CD4-positive, alpha-beta memory T cell (primary cell): ENCODE measurements around the gene MMP28. TPM values are rescaled to one million over a fixed set of nuclear protein-coding genes. Genes with fewer than 3 reads are reported as not detected.
A peak's percentile ranks its signal among the peaks of the same experiment; 100 is the strongest.

Experiments
- CTCF ChIA-PET: fragments of 350-600 bp; sonication (Branson Sonifier 250); formaldehyde crosslinking; loops from one replicate; lab custom pipeline; 2021; ENCODE audit warnings: inconsistent platforms; ENCODE audit not compliant: partially characterized antibody; lab: Charles Lee
- POLR2A ChIA-PET: fragments of 350-600 bp; sonication (Branson Sonifier 250); formaldehyde crosslinking; loops from one replicate; lab custom pipeline; 2021; ENCODE audit not compliant: partially characterized antibody; lab: Charles Lee
- DNase-seq, 5 donors: peaks; one replicate each; pipeline versions ENCODE4 v3.0.0 to v3.0.0-alpha.2; 2020 to 2022; ENCODE audit warnings: mixed read lengths in 1 of 5
- H3K27ac ChIP-seq: one replicate; pipeline ENCODE4 v1.7.0; 2013; ENCODE audit warnings: low read depth, low read length
- H3K27me3 ChIP-seq: 2 replicates; pipeline ENCODE4 v1.7.0; 2013; ENCODE audit warnings: mild to moderate bottlenecking, low read length, moderate library complexity; ENCODE audit not compliant: insufficient read depth
- H3K36me3 ChIP-seq: 2 replicates; pipeline ENCODE4 v1.7.0; 2013; ENCODE audit warnings: mild to moderate bottlenecking, low read length, moderate library complexity; ENCODE audit not compliant: insufficient read depth
- H3K4me1 ChIP-seq: 2 replicates; pipeline ENCODE4 v1.7.0; 2013; ENCODE audit warnings: mild to moderate bottlenecking, low read length, moderate library complexity; ENCODE audit not compliant: insufficient read depth
- H3K4me3 ChIP-seq, 2 donors: one replicate each; pipeline ENCODE4 v1.7.0; 2013; ENCODE audit warnings: low read length in 2 of 2, mild to moderate bottlenecking in 1 of 2
- H3K9me3 ChIP-seq, 2 donors: one replicate each; pipeline ENCODE4 v1.7.0; 2013; ENCODE audit warnings: low read length in 2 of 2, control low read depth in 1 of 2; ENCODE audit not compliant: control insufficient read depth in 1 of 2
- H3K27ac Mint-ChIP-seq, 7 donors: one replicate each; pipeline ENCODE4 v1.8.0; 2020 to 2021; ENCODE audit warnings: mixed read lengths in 7 of 7, mild to moderate bottlenecking in 6 of 7, inconsistent platforms in 3 of 7, moderate library complexity in 3 of 7
- H3K27me3 Mint-ChIP-seq, 2 donors: one replicate each; pipeline ENCODE4 v1.8.0; 2020 to 2021; ENCODE audit warnings: mixed read lengths in 2 of 2
- H3K36me3 Mint-ChIP-seq, 2 donors: one replicate each; pipeline ENCODE4 v1.8.0; 2020 to 2021; ENCODE audit warnings: mixed read lengths in 2 of 2, inconsistent platforms in 1 of 2, mild to moderate bottlenecking in 1 of 2
- H3K4me1 Mint-ChIP-seq, 4 donors: one replicate each; pipeline ENCODE4 v1.8.0; 2020 to 2021; ENCODE audit warnings: mixed read lengths in 4 of 4, mild to moderate bottlenecking in 1 of 4
- H3K4me3 Mint-ChIP-seq, 8 donors: one replicate each; pipeline ENCODE4 v1.8.0; 2020 to 2021; ENCODE audit warnings: mixed read lengths in 8 of 8, mild to moderate bottlenecking in 7 of 8, moderate library complexity in 6 of 8, inconsistent platforms in 3 of 8
- H3K9me3 Mint-ChIP-seq, 8 donors: one replicate each; pipeline ENCODE4 v1.8.0; 2020 to 2021; ENCODE audit warnings: mixed read lengths in 8 of 8, mild to moderate bottlenecking in 5 of 8, inconsistent platforms in 3 of 8, moderate library complexity in 1 of 8
- intact Hi-C: fragments of 100-400 bp; cut with micrococcal nuclease; formaldehyde crosslinking; loops from one replicate; pipeline ENCODE4 v1.15.1; 2023
- polyA plus RNA-seq, 2 donors: library from polyadenylated mRNA; unstranded; fragments of 300-500 nt; fragmentation: Illumina TruSeq; gene quantifications; one replicate each; pipeline ENCODE4 v1.2.3, GENCODE V29; 2021
- total RNA-seq, 2 experiments: library from RNA; stranded (reverse); gene quantifications; one replicate each; pipeline ENCODE4 v1.2.3, GENCODE V29; 2021

MMP28 gene
- total and polyA plus RNA-seq, 4 experiments from 2014 or later: 0.23 to 0.96 (median 0.64) TPM; not detected in 1

DNA sequence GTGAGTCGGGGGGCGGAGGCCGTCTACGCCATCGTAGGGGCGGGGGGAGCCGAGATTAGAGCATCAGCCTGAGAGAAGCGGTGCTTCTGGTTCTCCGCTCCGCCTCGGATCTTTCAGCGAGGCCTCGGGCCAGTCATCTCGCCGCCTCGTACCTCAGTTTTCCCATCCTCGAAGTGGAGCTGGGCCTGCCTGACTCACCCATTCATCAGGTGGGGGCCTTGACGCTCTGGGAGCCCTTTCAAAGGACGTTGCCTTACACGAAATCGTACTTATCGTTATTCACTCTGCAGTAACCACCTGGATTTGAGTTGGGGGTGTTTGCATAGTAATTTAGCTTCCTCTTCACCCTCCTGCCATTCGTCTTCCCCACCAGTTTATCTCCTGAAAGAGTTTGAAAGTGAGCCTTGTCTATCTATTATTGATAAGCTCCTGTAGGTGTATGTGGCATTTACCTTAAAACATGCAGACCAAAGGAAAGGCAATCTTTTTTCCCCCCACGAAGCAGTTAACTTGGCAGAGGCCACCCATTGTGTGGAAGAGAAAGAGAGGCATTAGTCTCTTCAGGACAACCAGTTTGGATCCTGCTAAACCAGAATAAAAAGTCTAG is 14.5 kb upstream of the MMP28 start:
- intact Hi-C loops: loop anchor here (1.0 to 5.0 kb wide), 3 partner anchors 46 to 849 kb away; partner anchors contain the start of genes AP2B1, CCT6B and ZNF830
- no peaks in the 10 kb centered on the region for H3K9me3 Mint-ChIP-seq
- Histone ChIP-seq H3K36me3 (no peaks in the 10 kb centered on the region), H3K4me3 (peak overlapping the region; percentile 67 to 96), H3K27me3 (no peaks in the 10 kb centered on the region), H3K4me1 (peaks cover 54% of the 10 kb centered on the region), H3K27ac (peak overlapping the region; percentile 85), H3K9me3 (no peaks in the 10 kb centered on the region)
- POLR2A ChIA-PET: interaction anchor here (0.6 to 3.5 kb wide), 24 partner anchors 9 to 691 kb away, joined by 3 to 115 read pairs (median 5); partner anchors contain the start of genes MMP28, PEX12 and RAD51D
- peaks cover 5 to 24% of the 10 kb centered on the region in 2 donors for H3K36me3 Mint-ChIP-seq
- H3K27ac Mint-ChIP-seq: peak overlapping the region; percentile 93 to 99 (median 98)
- CTCF ChIA-PET: interaction anchor here (1.0 to 9.8 kb wide), 8 partner anchors 7 to 229 kb away, joined by 3 to 350 read pairs (median 6); partner anchors contain the start of gene C17orf50
- peak overlapping the region; percentile 95 to 98 (median 97) for H3K4me3 Mint-ChIP-seq
- no peak for DNase-seq
- H3K4me1 Mint-ChIP-seq: peaks cover 31 to 69% (median 50%) of the 10 kb centered on the region in 4 donors
- no peaks in the 10 kb centered on the region for H3K27me3 Mint-ChIP-seq

DNA sequence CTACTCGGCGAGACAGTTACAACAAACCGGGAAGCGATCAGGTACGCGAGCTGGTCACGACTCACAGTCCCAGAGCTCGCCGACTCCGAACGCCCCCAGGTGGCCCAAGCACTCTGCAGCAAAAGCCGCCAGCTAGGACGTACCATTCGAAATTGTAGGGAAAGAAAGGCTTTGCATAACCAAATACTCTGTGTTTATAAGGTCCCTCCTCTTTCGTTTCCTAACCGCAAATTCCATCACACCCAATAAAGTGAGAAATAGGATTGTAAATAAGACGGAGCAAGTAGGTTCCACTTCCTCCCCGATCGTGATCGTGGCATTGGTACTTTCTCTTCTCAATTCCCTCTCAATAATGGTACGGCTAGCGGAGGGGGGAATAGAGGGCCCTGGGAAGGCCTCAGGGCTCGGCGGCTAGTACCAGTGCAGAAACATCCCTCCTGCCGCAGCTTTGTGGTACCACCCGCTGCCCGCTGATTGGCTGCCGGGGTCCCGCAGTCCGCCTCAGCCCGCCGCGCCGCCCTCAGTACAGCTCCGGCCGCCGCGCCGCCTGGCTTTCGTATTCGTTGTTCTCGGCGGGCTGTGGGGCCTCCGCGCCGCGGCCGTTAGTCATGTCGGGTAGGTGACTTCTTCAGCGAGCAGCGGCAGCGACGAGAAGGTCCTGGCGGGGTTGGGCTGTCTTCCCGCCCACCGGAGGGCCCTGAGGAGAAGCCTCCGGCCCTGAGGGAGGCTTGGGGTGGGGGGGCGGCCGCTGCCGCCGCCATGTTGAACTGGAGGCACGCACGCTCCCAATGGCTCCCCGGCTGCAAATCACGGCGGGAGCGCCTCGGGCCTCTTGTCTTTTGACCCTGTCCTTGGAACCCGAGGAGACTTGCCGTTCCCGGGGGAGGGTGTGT is 13.8 kb upstream of the MMP28 start, which contains the start of gene TAF15:
Gene TAF15 (plus strand): TSS at position 523 of the 893 bp plus-strand sequence. CDS start 86 bp downstream, at position 609.
- Mint-ChIP-seq H3K4me1 (peaks cover 32 to 66% (median 48%) of the 10 kb centered on the region in 4 donors), H3K4me3 (peak within 1 kb of the TSS; percentile 95 to 98 (median 97)), H3K27me3 (no peaks in the 10 kb centered on the region), H3K27ac (peak within 1 kb of the TSS; percentile 93 to 99 (median 98)), H3K36me3 (peaks cover 5 to 24% of the 10 kb centered on the region in 2 donors), H3K9me3 (no peaks in the 10 kb centered on the region)
- intact Hi-C loops: loop anchor here (1.0 to 5.0 kb wide), 3 partner anchors 45 to 848 kb away; partner anchors contain the start of genes AP2B1, CCT6B and ZNF830
- Histone ChIP-seq H3K4me3 (peak within 1 kb of the TSS; percentile 67 to 96), H3K36me3 (no peaks in the 10 kb centered on the region), H3K9me3 (no peaks in the 10 kb centered on the region), H3K27ac (peak within 1 kb of the TSS; percentile 85), H3K4me1 (peaks cover 51% of the 10 kb centered on the region), H3K27me3 (no peaks in the 10 kb centered on the region)
- peak; percentile 96 to 99 (median 97) for DNase-seq
- POLR2A ChIA-PET: interaction anchor here (0.6 to 3.5 kb wide), 32 partner anchors 10 to 828 kb away, joined by 3 to 115 read pairs (median 5); partner anchors contain the start of genes MMP28, PEX12, RAD51D and SLFN5
- CTCF ChIA-PET: interaction anchor here (0.7 to 9.8 kb wide), 23 partner anchors 8 to 720 kb away, joined by 3 to 350 read pairs (median 4); partner anchors contain the start of genes C17orf50 and MMP28

DNA sequence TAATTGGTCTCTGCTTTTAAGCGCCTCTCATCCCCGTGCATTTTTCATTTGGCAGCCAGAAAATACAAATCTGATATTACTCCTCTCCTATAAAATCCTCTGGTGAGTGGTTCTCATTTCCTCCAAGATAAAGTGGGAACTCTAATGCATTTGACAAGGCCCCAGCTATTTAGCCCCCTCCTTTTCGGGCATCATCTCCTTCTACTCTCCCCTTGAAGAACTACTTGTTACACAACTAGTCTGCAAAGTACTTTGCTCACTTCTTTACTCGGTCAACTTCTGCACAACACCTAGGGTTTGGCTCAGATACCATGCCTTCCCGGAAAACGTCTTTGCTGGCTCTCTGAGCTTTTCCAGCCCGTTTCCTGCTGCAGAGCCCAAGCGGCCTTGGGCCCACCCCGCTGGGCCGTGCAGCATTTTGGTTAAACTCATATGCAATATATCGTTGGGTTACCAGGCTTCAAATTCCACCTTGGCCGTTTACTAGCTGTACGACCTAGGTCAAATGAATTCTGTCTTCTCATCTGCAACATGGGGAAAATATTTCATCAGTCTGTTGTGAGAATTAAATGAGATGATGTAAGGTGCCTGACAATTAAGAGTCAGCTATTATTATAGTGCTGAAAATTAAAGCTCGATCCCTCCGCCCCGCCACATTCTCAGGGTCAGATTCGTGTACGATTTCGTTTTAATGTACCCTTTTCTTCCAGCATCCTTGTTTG is 13.0 kb upstream of the MMP28 start:
- CTCF ChIA-PET: interaction anchor here (0.7 to 9.8 kb wide), 23 partner anchors 9 to 719 kb away, joined by 3 to 350 read pairs (median 4); partner anchors contain the start of genes C17orf50 and MMP28
- peak overlapping the region; percentile 95 to 98 (median 97) for H3K4me3 Mint-ChIP-seq
- intact Hi-C loops: loop anchor here (5.0 kb wide), 1 partner anchor 221 kb away; the partner anchor contains the start of gene AP2B1
- H3K27ac Mint-ChIP-seq: peak overlapping the region; percentile 93 to 99 (median 98)
- H3K27me3 Mint-ChIP-seq: no peaks in the 10 kb centered on the region
- DNase-seq: no peak
- Histone ChIP-seq H3K4me1 (peaks cover 45% of the 10 kb centered on the region), H3K27ac (peak overlapping the region; percentile 85), H3K4me3 (peak overlapping the region; percentile 55 to 67), H3K36me3 (no peaks in the 10 kb centered on the region), H3K27me3 (no peaks in the 10 kb centered on the region), H3K9me3 (no peaks in the 10 kb centered on the region)
- peaks cover 0 to 20% of the 10 kb centered on the region in 2 donors for H3K36me3 Mint-ChIP-seq
- POLR2A ChIA-PET: interaction anchor here (0.6 to 3.5 kb wide), 29 partner anchors 10 to 827 kb away, joined by 3 to 115 read pairs (median 5); partner anchors contain the start of genes MMP28, PEX12, RAD51D and SLFN5
- H3K9me3 Mint-ChIP-seq: no peaks in the 10 kb centered on the region
- peaks cover 29 to 58% (median 42%) of the 10 kb centered on the region in 4 donors for H3K4me1 Mint-ChIP-seq

DNA sequence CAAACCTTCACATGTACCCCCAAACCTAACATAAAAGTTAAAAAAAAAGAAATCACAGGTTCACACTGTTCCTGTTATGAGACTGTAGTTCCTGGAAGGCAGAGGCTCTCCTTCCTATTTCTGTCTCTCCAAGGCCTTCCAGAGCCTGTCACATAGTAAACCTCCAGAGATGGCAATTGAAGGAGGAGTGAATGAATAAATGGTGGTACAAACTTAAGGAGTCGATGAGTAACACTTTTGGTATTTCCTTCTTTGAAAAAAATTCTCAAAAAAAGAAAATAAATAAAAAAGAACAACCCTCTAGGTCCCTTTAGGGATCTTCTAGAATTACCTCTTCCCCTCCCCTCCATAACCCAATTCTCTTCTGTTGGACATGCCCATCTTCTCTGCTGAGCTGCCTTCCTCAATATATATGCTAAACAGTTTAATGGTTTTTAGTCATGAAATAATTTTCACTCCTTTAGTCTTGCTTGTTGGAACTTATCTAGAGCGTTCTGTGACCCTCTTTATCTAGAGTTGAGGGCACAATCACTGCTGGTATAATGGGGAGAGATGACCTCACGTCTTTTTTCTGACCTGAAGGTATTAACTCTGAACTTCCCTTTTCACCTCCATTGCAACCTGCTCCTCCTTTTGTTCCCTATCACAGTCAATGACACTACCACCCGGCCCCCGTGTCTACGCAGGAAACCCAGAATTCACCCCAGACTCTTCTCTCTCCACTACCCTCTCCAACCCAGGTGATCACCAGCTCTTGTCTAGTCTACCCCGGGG is 12.1 kb upstream of the MMP28 start:
- peaks cover 25 to 51% (median 38%) of the 10 kb centered on the region in 4 donors for H3K4me1 Mint-ChIP-seq
- H3K9me3 ChIP-seq: no peaks in the 10 kb centered on the region
- ChIA-PET POLR2A (interaction anchor here (0.6 to 3.5 kb wide), 11 partner anchors 11 to 827 kb away, joined by 3 to 115 read pairs (median 5); partner anchors contain the start of gene MMP28), CTCF (interaction anchor here (0.5 to 9.8 kb wide), 9 partner anchors 9 to 718 kb away, joined by 3 to 350 read pairs (median 4); partner anchors contain the start of gene C17orf50)
- intact Hi-C loops: loop anchor here (5.0 kb wide), 1 partner anchor 220 kb away; the partner anchor contains the start of gene AP2B1
- H3K9me3 Mint-ChIP-seq: no peaks in the 10 kb centered on the region
- DNase-seq: no peak
- no peaks in the 10 kb centered on the region for H3K36me3 ChIP-seq
- no peaks in the 10 kb centered on the region for H3K27me3 Mint-ChIP-seq
- no peaks in the 10 kb centered on the region for H3K27me3 ChIP-seq
- peaks cover 37% of the 10 kb centered on the region for H3K4me1 ChIP-seq
- H3K4me3 Mint-ChIP-seq: peak overlapping the region in 6 of 8 donors; percentile 42 to 98 (median 71)
- H3K27ac ChIP-seq: peak overlapping the region; percentile 85
- H3K36me3 Mint-ChIP-seq: peaks cover 0 to 15% of the 10 kb centered on the region in 2 donors
- H3K4me3 ChIP-seq: no peak overlapping the region
- H3K27ac Mint-ChIP-seq: peak overlapping the region in 6 of 7 donors; percentile 10 to 99 (median 98)

DNA sequence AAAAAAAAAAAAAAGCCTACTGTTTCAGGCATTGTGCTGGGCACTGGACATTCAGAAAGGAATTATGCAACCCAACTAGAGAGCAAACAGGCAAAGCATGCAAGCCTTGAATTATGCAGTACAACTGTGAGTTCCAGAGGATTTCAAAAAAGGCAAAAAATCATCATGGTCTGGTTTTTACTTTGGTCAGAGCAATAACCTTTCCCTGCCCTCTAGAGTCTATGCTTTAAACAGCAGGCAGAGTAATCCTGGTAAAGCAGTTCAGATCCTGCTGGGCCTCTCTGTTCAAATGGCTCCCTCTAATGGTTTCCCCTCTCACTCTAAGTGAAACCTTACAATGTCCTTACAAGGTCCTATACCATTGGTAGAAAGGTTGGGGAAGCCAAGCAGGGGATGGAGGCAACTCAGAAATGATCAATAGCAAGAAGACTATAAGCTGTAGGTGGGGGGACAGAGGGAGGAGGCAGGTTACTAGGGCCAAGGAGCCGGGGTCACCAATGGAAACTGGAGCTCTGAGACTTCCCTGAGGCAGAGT is 9.3 kb upstream of the MMP28 start:
- intact Hi-C loops: loop anchor here (1.0 to 5.0 kb wide), 2 partner anchors 40 to 217 kb away; partner anchors contain the start of gene AP2B1
- peaks cover 13 to 35% (median 23%) of the 10 kb centered on the region in 4 donors for H3K4me1 Mint-ChIP-seq
- DNase-seq: peak; percentile 59 to 72 (median 61)
- ChIA-PET POLR2A (interaction anchor here (0.6 to 2.0 kb wide), 2 partner anchors 41 to 741 kb away, joined by 3 to 11 read pairs; partner anchors contain the start of gene RFFL), CTCF (interaction anchor here (0.7 to 9.8 kb wide), 8 partner anchors 8 to 191 kb away, joined by 3 to 350 read pairs (median 5); partner anchors contain the start of gene C17orf50)
- Histone ChIP-seq H3K4me3 (no peak overlapping the region), H3K36me3 (no peaks in the 10 kb centered on the region), H3K9me3 (no peaks in the 10 kb centered on the region), H3K4me1 (peaks cover 16% of the 10 kb centered on the region), H3K27me3 (no peaks in the 10 kb centered on the region), H3K27ac (no peak overlapping the region)
- H3K27ac Mint-ChIP-seq: peak overlapping the region in 5 of 7 donors; percentile 39 to 83 (median 70)
- peaks cover 0 to 3% of the 10 kb centered on the region in 2 donors for H3K27me3 Mint-ChIP-seq
- no peaks in the 10 kb centered on the region for H3K9me3 Mint-ChIP-seq
- H3K36me3 Mint-ChIP-seq: peaks cover 0 to 6% of the 10 kb centered on the region in 2 donors
- H3K4me3 Mint-ChIP-seq: peak overlapping the region in 1 of 8 donors; percentile 35
